Activated CD8-positive, alpha-beta memory T cell treated with anti-CD3 and anti-CD28 coated beads, Interleukin-2, amount 50 U/mL, for 24 hours (primary cell): ENCODE measurements around the gene PSME1.

Experiments
- DNase-seq: peaks from one replicate; pipeline ENCODE4 v3.0.0-alpha.2; 2020; ENCODE audit errors: extremely low read depth

The PSME1 gene

DNA sequence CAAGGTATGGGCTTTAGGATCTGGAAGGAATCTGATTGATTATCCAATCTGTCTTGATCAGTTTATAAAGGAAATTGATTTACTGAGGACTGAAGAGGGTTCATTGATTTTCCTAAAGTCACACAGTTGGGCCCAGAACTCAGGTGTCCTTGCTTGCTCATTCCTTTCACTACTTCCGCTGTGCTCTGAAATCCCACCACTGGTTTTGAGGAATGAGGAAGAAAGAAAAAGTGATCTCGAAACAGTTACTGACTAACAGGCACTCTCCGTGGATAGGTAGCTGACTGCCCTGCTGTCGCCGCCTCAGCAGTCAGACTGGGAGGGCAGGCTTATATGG lies 5.6 kb upstream of the PSME1 start, which contains the start of gene FITM1:
Gene FITM1, plus strand, starts transcription at position 280 of the 337 bp plus-strand sequence. CDS start 905 bp downstream, outside the sequence.
- DNase-seq: no peak

DNA sequence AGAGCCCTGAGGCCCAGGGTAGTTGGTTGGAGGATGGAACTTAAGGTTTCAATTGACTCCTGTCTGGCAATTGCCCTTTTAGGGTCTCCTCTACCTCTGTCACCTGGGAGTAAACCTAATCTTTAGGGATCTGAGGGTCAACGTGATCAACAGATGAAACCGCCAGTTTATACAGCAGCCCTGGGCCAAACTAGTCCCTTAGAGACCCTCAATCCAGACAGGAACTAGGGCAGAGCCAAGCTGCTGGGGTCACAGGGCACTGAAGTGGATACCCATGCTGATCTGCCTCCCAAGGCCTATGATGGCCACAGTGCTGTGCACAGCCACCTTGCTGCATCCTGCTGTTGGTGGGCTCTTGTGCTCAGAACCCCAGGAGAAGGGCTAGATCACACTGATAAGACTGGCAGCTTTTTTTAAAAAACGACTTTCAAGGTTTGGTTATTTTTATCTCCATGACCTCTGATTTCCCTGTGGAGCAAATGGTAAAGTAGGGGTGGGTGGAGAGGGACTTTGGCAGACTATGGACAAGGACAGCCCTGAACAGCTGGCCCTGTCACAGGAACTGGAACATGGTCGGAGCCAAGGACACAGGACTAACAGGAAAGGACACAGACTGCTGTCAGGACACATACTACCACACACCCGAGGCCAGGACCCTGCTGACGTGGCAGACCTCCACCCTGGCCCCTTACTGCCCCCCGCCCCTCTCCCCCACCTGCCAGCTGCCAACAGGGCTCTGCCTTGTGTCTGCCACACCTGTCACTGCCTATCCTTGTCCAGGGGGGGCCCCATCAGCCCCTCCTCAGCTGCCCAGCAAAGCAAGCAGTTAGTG lies 5.1 kb upstream of the PSME1 start:
- no peak for DNase-seq

- DNase-seq: no peak
These were observed 4.4 kb upstream of the PSME1 start for GRCh38 chr14:24131549-24131966.

DNA sequence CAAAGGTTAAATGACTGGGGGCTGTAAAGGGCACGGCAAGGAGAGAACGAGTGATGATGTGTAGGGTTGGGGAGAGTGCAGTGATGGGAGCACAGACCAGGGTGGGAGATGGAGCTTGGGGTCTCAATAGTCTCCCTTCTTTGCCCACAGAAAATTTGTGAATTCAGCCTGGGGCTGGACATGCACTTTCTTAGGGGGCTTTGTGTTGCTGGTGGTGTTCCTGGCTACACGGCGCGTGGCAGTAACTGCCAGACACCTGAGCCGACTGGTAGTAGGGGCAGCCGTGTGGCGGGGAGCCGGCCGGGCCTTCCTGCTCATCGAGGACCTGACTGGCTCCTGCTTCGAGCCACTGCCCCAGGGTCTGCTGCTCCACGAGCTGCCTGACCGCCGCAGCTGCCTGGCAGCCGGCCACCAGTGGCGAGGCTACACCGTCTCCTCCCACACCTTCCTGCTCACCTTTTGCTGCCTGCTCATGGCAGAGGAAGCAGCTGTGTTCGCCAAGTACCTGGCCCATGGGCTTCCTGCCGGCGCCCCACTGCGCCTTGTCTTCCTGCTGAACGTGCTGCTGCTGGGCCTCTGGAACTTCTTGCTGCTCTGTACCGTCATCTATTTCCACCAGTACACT lies 3.8 kb upstream of the PSME1 start:
- DNase-seq: no peak

DNA sequence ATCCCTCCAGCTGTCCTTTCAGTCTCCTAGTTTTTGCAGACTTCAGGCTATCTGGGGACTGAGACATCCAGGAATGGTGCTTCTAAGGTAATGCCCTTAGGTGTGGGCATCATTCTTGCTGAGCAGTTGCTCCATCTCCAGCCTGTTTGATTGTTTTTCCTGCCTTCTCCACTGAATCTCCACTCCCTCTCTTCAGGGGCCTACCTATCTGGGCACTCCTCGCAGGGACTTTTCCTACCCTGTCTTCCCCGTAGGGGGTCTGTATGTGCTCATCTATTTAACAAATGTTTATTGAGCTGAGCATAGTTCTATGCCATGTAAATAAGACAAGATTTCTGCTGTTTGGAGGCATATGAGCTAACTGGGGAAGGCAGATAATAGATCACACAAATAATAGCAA lies 3.0 kb upstream of the PSME1 start:
- DNase-seq: no peak

GRCh38 chr14:24133735-24134134 lies 2.3 kb upstream of the PSME1 start:
- DNase-seq: no peak

DNA sequence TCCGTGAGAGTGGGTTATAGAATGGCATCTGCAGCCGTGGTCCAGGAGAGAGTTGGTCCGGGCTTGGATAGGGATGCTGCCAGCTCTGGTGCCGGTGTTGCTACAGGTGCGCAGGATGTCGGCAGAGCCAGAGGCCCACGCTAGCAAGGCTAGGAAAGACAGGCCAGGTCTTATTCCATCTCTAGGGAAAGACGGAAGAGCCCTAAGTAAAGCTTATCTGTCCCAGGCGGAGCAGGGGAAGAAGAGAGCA lies 485 bp upstream of the PSME1 start:
- no peak for DNase-seq

GRCh38 chr14:24136684-24137528 lies 912 bp downstream of the PSME1 start:
- DNase-seq: no peak

- no peak for DNase-seq
These were observed 1.8 kb downstream of the PSME1 start for GRCh38 chr14:24137529-24138395.

- no peak for DNase-seq
These were observed 2.6 kb downstream of the PSME1 start for GRCh38 chr14:24138396-24139271.

GRCh38 chr14:24139272-24139934 lies 3.4 kb downstream of the PSME1 start:
- DNase-seq: no peak

GRCh38 chr14:24141097-24141880 lies 5.3 kb downstream of the PSME1 start, which contains the start of gene EMC9:
Gene EMC9 (minus strand): TSS chr14:24141591. CDS start chr14:24141304, 287 bp downstream.
- peak; percentile 99 for DNase-seq

DNA sequence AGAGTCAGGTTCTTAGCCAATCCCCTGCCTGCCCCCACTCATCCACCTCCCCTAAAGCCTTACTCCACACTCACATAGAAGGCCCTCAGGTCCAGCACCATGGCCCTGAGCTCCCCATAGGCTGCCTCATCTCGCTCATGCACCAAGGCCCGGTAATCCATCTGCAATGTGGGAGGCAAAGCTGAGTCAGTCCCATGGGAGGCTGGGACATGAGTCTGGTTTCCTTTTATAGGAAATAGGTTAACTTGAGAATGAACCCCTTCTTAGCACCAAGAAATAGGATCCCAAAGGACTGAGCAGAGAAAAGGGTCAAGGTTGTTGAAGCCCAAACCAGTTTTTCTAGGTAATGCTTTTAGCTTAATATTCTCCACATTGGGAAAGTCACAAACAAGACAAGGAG lies 7.5 kb downstream of the PSME1 start:
- DNase-seq: no peak

DNA sequence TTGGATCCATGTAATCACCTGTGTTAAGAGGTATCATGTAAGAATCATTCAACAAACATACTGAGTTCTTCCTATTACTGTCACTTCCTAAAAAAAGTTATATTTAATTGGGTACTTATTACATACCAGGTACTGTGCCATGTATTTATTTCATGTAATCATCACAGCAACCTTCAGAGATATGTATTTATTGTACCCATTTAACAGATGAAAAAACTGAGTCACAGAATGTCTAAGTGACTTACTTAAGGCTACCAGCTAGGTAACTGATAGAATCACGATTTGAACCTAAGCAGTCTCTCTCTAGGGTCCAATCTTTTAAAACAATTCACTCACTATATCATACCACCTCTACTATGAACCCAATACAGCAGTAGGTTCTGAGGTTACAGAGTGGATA lies 8.5 kb downstream of the PSME1 start:
- DNase-seq: no peak

DNA sequence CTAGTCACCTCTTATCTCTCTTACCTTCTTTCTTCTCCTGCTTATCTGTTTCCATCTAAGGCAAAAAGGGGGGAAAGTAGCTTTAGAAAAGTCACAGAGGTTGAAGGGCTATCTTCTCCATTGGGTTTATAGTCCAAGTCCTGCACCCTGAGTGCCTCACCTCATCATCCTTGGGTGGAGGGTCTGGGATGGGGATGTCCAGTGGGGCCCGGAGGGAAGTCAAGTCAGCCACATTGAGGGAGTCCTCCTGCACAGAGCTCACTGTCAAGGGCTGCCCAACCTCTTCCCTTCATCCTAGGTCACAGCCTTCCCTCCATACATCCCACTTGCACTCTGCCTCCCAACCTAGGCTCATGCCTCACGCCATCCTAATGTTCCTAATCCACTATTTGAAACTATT lies 9.2 kb downstream of the PSME1 start:
- no peak for DNase-seq

DNA sequence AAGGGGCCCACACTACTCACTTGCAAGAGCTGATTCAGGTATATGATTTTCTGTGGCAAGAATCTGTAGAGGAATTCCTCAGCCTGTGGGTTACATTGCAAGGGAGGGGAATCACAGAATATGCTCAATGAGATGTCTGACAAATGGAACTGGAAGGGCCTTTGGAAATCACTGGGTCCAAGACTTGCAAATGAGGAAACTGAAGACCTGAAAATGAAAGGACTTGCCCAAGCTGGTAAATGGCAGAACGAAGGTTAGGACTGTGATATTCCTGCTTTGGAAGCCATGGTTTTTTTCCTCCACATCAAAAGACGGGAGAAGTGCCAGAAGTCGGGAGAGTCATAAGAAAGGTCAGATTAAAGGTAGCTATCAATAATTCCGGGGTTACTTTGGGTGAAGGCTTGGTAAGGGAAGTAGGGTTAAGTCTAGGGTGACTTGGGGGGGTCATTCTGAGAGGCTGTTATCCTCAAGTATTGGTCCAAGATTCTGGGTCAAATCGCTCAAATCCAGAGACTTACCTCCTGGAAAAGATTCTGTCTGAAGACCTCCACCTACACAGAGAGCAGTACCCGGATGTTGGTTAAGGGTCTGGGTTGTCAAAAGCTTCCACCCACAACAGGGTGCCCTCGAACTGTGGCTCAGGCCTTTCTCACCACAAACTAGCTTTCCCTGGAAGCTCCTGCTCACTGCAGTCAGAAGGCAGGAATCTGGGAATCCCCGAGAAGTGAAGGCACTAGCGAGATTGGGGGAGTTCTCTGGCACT lies 9.9 kb downstream of the PSME1 start:
- DNase-seq: no peak

- DNase-seq: peak; percentile 78
These were observed 10.5 kb downstream of the PSME1 start, which contains the start of gene PSME2 for GRCh38 chr14:24146453-24146977. Gene PSME2 (minus strand): TSS chr14:24146610. CDS start chr14:24146581, 29 bp downstream.
